GM21529 (cell line): ENCODE measurements around the gene NMRK1.

ENCODE experiments used
- ATAC-seq: cut with Tn5 transposase; IDR thresholded peaks from one replicate; pipeline ENCODE4 v1.9.1; 2021; ENCODE audit not compliant: unreplicated experiment

NMRK1 gene

DNA sequence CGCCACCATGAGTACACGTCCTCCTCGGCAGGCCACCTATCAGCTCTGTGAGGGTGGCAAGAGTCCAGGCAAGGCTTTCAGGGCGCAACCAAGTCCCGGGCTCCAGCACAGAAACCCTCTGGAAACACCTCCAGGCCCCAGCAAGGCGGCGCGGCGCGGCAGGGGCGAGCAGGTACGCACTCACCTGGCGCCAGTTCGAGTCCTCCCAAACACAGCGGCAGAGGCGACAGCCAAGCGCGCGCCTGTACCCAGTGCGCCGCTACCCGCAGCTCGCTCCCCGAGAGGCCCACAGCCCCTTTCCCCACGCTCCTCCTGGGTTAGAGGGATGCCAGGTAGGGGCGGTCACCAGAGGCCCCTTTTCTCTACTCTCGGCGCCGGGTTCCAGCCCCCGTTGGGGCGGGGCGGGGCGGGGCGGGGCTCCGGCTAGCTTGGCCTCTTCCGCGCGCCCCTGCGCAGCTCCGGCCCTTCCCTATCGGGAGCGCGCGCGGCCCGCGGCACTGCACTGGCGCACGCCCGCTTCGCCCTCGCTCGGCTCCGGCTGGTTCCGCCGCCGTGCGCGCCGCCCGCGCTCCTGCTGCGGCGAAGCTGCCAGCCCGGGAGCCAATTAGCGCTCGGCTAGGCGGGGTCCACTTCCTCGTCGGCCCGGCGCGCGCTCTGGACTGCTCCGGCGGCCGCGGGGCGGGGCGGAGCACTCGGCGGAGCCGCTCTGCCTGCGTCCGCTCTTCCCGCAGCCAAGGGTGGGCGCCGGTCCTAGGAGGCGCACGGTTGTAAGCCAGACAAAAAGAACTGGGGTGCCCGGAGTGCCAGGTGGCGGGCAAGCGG is at the start of gene NMRK1, which contains the start of gene OSTF1:
Gene NMRK1 (minus strand): TSS at position 332 of the 822 bp plus-strand sequence. CDS start 5,040 bp downstream, outside the sequence.
Gene OSTF1 (plus strand): TSS at position 691 of the 822 bp plus-strand sequence. CDS start 179 bp downstream, outside the sequence.
- peak; percentile 82 for ATAC-seq

DNA sequence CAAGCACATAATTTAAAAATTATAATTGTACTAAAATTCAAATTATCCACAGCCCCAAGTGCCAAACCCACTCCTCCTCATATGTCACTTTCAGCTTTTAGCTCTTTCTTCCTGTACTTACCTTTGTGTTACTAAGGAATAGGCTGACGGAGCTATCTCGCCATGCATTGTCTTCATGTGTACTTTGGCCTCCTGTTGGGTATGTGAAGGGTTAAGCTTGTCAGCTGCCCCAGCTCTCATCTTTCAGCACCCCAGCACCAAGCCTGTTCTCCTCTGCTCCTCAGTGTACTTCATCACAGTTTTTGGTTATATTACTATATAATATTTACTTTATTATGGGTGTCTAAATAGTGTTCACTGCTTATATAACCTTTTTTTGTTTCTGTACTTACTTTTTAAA is 46.5 kb upstream of the NMRK1 start:
- no peak for ATAC-seq

DNA sequence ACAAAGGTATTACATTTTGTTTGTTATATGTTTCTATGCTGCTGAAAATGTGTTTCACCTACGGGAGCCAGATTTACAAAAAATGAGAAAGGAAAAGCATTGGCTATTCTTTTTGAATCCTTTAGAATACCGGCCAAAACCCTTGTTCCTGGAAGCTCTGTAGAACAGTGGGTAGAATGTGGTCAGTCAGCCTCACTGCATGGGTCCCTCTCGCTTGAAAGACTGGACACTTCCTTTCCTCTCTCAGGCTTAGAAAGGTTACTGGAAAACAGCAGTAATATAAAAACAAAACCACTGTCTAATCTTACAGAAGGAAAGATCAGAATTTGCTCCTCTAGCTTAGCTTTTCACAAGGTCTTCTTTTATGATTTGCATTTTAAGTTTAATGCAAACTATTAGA is 45.4 kb upstream of the NMRK1 start:
- ATAC-seq: no peak

DNA sequence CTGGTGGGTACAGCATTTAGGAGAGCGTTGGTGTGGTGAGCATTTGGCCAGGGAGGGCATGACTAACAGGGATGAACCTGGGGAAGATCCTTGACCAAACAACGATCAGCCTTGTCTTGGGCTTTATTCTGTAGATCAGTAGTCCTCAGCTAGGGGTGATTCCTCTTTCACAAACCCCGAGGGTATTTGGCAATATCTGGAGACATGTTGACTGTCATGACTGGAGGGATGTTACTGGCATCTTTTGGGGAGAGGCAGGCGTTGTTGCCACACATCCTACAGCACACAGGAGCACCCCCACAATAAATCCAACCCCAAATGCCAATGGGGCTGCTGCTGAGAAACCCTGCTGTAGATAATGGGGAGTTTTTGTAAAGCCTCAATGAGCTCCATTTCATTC is 44.3 kb upstream of the NMRK1 start:
- ATAC-seq: no peak

DNA sequence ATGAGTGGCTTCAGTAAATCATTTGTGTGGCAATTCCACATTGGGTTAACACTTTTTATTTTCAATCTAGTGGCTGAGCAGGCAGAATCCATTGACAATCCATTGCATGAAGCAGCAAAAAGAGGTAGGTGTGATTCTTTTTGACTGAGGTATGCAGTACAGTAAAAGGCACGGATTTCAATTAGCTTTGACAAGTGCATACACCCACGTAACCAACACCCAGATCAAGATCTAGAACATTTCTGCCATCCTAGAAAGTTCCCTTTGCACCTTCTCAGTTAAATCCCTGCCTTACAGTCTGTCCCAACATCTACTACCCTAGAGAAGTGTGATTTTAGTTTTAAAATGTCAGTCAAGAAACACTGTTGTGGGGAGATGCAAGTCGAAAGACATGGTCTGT is 43.7 kb upstream of the NMRK1 start:
- ATAC-seq: no peak

DNA sequence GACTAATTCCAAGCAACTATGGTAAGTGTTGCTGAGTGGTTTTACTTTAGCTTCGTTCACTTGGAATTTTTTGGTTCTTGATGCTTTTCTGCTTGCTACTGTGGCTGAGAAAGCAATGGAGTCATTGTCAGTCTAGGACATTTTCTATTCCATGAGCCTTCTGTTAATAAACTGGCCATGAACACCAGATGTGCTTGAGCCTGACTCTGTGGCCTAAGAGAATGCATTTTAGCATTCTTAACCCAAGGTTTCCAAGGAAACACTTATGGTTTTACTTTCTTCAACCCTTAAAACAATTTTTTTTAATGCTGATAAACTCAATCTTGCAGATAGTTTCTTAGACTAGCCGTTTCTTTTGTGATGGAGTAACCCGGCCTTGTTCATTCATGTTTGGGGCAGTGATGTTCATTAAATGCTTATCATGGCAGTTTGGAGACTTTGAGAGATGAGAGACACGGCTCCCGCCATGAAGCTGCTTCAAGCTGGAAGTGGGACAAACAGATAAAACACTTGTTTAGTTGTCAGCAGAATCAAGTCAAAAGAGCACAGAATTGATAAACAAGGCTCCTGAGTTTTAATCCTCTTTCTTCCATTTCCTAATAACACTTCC is 42.8 kb upstream of the NMRK1 start:
- no peak for ATAC-seq

DNA sequence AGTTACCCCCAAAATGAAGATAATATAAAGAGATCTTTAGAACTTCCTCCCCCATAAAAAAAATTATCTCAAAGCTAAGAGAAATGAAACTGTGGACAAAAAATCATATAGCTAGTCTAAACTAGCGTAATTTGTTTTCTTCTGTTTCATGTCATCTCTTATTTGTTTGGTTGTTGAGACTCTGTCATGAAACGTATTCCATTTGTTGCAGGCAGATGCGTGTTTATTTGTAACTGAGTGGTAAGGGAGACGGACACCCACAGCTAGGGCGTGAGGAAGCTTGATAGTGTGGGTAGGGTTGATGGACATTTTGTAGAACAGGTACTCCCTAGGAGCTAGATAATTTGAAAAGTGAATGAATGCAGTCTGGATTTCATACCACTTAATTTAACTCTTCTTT is 42.2 kb upstream of the NMRK1 start:
- ATAC-seq: no peak

DNA sequence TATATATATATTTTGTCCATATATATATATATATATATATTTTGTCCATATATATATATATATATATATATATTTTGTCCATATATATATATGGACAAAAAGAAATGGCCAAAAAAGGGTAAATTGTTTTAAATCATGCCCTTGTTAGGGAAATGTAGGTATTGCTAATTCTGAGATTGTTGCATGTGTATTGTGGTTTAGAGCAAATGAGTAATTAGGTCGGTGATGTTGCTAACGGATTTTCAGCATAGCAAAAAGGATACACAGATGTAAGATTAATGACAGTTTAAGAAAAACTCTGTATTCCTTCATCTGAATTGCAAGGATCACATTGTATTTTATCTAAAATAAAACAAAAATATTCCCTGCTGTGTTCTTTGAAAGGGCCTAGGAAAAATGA is 40.6 kb upstream of the NMRK1 start:
- ATAC-seq: no peak

DNA sequence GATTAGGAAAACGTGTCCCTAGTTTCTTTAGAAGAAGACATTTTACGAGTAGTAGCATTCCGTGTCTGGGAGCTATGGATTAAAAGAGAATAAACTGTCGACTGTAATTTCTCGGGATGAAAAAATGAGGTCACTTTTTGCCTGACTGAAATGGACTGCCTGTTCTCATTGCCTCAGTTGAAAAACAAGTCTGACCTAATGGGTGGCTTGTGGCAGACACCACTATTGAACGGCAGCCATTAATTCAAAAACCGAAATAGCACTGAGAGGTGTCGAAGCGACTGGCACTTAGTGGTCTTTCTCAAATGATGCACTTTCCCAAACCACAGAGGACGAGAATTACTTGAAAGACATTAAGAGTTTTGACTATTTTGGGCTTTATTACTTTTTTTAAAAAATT is 35.7 kb upstream of the NMRK1 start:
- no peak for ATAC-seq

DNA sequence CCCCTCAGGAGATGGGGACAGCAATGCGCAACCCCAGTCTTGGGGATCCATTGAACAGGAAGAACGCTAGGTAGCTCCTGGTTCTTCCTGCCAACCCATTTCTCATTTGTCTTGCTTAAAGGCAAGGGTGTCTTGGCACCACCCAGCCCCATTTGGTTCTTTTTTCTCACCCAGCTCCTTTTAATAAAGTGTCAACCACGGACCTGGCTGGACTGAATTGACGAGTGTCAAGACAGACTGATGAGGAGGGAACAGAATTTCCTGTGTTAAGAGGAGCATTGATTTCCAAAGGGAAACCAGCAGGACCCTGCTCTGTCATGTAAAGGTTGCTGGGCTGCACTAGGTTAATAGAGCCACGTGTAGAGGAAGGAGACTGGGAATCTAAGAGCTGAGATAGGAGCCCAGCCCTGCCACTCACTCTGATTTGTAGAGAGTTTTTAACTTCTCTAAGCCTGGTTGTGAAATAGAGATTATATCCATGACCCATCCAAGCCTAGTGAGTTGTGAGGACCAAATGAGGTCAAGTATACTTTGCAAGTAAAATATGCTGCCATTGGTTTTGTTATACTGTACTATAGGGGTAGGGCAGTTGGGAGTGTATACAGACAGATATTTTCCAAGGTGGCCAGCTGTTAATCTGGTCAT is 34.1 kb upstream of the NMRK1 start:
- ATAC-seq: no peak

DNA sequence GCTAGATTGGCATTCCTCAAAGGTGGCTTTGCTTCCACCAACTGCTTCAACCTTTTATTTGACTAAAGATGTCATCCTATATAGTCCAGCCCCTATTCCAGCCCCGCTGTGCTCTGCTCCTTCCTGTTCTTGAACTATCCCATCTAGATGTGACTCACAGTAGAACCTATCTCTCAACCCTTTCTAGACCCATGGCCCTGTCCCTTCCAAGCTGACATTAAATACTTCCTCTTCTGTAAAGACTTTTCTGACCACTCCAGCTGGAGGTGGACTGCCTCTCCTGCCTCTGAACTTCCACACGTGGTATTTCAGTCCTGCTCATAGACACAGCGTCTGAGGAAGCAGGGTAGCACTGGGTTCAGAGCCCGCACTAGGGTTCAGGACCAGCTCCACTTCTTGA is 32.7 kb upstream of the NMRK1 start:
- no peak for ATAC-seq

DNA sequence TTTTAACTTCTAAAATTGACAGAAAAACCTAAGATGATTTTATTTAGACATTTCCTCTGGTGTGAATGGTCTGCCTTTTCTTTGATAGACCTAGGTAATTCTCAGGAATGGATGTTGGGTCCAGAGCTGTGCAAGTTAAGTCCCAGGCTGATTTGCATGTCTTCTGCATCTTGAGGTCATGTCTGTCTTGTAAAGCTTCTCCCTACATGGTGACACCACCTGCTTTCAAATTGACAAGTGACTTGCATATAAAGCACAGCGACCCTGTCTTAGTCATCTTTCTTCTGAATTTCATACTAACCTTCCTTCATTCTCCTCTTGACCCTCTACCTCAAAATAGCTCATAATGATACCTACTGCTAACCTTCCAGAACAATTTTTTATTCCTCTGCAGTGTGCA is 29.6 kb upstream of the NMRK1 start:
- ATAC-seq: no peak

DNA sequence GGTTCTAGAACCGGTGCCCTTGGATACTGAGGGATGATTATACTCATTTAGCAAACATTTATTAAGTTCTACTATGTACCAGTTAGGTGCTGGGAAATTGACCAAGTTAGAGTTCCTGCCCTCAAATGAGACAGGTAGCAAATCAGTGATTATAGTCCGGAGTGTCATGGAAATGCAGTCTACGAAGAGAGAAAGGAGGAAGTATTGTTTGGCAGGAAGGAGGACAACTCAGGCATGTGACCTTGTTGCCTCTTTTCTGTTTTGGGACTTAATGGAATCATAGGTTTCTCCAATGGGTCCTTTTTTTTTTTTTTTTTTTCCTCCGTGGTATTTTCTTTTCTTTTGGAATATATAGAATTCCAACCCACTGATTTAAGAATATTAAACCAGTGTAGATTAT is 28.4 kb upstream of the NMRK1 start:
- ATAC-seq: no peak

DNA sequence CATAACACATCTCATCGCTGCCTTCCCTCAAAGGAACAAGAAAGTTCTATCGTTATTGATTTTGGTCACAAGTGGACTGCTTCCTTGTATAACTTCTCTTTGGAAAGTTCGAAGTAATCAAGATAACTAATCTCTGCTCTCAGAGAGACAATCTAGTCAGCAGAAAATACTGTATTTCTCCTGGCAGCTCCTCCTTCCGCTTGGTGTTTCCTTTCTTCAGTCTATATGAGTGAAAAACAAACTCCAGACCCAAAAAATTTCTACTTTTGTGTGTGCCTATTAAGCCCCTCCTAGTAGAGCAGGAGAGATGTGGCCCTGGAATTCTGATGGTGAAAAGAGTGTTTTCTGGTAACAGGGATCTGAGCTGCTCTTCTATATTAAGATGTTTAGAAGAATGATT is 24.8 kb upstream of the NMRK1 start:
- ATAC-seq: no peak

DNA sequence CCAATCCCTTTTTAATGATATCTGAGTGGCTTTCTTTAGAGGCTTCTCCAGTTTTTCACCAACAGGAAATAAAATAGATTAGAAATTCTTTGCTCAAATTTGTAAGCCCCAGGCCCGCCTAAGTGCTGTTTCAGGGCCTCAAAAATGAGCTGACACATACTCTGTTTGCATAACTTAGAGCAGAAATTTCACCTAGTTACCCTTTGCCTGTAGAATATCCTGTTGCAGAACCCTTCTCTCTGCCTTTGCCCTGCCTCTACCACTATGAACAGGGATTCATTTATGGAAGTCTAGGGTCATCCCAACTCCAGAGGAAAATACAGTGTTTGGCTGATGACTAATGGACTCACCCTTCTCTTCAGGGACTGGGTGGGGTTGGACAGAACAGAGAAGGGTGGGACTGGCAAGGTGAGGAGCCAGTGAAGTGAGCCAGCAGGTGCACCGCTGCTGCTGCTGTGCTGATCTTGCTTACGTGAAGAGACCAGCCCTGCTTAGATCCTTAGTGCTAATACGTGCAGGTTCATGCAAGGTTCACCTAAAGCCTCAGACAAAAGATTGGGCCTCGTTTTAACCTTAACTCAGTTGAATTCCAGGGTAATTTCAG is 23.2 kb upstream of the NMRK1 start:
- no peak for ATAC-seq

DNA sequence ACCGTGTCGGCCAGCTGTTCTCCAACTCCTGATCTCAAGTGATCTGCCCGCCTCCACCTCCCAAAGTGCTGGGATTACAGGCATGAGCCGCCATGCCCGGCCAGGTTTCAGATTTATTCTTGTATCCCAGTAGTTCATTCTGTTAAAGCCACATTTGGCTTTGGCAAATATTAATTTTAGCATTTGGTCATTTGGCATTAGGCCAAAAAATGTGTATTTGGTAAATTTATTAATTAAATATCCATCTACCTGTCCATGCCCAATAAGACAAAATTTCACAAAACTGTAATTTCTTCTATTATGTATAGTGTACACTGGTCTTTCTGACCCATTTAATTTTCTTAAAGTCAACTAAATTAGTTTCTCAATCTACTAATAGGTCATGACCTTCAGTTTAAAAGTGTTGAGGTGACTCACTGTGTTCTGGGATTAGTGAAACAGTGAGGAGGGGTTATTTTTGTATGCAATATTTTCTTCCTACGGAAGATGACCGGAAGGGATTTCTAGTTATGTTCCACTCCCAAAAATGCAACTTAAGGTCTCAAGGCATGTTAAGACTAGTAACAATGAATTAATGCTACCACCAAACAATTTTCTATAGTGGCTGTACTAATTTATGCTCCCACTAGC is 21.4 kb upstream of the NMRK1 start:
- ATAC-seq: no peak

DNA sequence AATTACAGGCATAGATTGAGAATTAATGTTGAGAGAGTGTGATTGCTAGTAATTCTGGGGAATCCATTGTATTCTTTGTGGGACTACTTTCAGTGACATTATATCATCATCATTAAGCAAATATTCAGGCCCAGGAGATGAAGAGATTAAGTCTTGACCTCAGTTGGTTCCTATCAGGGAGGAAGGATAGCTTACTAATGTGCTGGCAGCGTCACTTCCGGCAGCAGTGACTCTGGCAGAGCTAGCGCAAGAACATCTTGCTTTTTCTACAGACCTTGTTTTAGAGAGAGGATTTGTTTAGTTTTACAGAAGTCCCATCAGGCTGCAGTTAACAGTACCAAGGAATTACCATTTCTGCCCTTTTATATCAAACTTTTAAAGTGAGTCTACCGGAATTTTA is 20.6 kb upstream of the NMRK1 start:
- ATAC-seq: no peak

DNA sequence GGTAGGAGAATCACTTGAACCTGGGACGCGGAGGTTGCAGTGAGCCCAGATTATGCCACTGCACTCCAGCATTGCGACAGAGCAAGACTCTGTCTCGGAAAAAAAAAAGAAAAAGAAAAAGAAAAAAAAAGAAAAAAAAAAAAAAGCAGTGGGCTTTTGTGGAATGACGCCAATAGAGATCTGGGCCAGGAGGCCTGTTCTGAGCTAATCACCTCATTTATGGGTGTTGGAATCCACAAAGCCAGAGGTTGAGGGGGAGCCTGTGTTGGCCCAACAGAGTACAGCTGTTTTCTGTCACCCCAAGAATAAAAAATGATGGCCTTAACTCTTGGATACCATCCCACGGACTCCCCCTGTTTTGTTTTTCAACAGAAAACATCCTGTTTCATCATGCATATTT is 18.9 kb upstream of the NMRK1 start:
- no peak for ATAC-seq

DNA sequence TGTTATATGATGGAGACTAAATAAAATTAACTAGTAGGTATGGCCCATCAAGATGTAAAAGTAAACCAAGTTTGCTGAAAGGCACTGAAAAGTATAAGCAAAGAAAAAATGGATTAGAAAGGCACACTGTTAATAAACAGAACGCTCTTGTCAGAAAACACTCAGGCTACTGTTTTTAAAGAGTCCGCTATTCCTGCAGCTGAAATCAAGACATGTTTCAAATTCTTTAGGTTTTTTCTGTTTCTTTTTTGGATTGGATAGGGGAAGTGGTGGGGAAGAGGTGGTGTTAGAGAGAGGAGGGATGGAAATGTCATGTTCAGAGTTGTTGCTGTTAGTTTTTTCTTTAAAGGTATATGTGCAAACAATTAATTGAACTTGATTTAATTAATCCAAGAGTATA is 17.9 kb upstream of the NMRK1 start:
- ATAC-seq: no peak

DNA sequence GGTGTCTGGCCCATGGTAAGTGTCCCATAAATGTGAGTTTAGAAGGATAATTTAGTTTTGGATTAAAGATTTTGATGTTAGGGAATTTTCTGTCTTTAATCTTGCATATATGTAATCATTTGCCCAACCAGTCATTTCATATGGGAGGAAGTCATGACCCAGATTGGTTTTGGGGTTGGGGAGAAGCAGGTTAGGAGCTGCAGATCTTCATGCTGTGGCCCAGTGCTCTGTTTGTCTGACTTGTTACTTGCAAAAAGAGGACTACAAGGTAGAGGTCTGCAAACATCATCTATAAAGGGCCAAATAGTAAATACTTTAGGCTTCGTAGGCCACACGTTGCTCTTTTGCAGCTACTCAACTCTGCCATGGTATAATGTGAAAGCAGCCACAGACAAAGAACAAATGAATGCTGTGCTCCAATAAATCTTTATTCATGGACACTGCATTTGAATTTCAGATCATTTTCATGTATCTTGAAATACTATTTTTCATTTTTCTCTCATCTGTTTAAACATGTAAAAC is 17.1 kb upstream of the NMRK1 start:
- no peak for ATAC-seq

DNA sequence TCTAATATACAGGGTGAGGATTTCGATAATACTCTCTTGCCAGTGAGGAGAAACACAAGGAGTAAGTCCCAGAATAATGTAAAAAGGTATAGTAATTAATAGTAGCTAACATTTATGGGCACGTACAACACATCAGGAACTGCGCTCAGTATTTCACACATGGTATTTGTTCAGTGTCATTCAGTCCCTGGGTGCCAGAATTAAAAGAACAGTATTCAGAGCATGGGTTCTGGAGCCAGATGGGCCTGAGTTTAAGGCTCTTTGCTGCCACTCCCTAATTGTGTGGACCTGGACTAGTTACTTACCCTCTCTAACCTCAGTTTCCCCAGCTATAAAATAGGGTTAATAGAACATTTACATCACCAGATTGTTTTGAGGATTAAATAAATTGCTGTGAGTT is 16.7 kb upstream of the NMRK1 start:
- ATAC-seq: no peak
